Measurements from ENCODE around the gene RNF220. TPM values are rescaled to one million over a fixed set of nuclear protein-coding genes. Genes with fewer than 3 reads are reported as not detected.

The RNF220 gene
- total RNA-seq, 2 experiments from 2014 or later = 73.7 to 74.3 TPM

DNA sequence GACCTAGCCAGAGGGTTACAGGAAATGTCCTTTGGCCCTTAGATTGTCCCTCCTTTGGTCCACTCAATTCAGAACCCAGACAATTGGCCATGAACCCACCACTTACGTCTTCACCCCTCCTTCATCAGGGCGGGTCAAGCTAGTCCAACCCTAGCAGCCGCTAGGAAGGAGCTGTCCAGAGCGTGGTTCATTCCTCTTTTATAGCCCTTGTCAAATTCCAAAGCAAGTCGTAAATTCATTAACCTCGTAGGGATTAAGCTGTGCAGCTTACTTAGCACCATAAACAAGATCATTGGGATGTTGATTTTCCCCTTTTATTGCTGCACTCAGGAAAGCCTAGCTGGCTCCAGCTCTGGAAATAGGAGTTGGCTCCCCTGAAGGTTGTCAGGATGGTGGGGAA is 179.1 kb downstream of the RNF220 start:
- ChIA-PET CTCF (interaction anchor here (1.0 to 1.7 kb wide), 3 partner anchors 10 to 206 kb away, joined by 3 to 9 read pairs (median 8); no protein-coding TSS in a partner anchor), POLR2A (no interaction called here)
- Mint-ChIP-seq H3K27ac (no peak overlapping the region), H3K27me3 (peaks cover 6% of the 10 kb centered on the region), H3K36me3 (no peaks in the 10 kb centered on the region), H3K4me1 (ENCODE audit: low read depth) (no peaks in the 10 kb centered on the region), H3K4me3 (no peak overlapping the region), H3K9me3 (no peaks in the 10 kb centered on the region)
- intact Hi-C loops (cut with micrococcal nuclease) = no loop called here
- no peak for DNase-seq

DNA sequence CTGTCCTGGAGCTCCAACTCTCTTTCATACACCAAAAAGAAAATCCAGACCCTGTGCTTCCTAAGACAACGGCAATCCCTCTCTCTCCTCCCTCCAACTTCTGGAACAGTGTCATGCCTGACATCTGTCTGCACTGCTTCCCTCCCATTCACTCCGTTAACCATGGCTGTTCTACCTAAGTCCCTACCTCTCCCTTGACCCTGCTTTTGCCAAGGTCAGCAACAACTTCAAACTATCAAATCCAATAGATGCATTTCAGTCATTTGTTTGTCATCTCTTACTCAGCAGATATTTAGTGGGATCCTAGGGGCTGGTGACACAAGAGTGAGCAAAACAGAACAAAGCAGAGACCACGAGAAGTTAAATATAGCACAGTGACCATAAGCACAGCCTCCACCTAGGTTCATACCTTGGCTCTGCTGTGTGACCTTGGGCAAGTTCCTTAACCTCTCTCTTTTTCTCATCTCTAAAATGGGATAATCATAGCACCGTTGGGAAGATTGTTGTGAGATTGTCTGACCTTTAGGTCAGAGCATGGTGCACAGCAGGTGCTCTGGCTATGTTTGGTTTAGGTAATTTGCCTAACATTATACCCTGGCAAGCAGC is 180.4 kb downstream of the RNF220 start:
- CTCF ChIA-PET = interaction anchor here (0.6 to 1.7 kb wide), 2 partner anchors 14 to 15 kb away, joined by 3 to 9 read pairs; no protein-coding TSS in a partner anchor
- no peaks in the 10 kb centered on the region for H3K9me3 Mint-ChIP-seq
- no peak overlapping the region for H3K4me3 Mint-ChIP-seq
- POLR2A ChIA-PET = no interaction called here
- no peaks in the 10 kb centered on the region for H3K36me3 Mint-ChIP-seq
- intact Hi-C loops (cut with micrococcal nuclease) = no loop called here
- H3K27ac Mint-ChIP-seq = no peak overlapping the region
- H3K4me1 Mint-ChIP-seq (ENCODE audit: low read depth) = no peaks in the 10 kb centered on the region
- DNase-seq = no peak
- H3K27me3 Mint-ChIP-seq = peaks cover 6% of the 10 kb centered on the region

DNA sequence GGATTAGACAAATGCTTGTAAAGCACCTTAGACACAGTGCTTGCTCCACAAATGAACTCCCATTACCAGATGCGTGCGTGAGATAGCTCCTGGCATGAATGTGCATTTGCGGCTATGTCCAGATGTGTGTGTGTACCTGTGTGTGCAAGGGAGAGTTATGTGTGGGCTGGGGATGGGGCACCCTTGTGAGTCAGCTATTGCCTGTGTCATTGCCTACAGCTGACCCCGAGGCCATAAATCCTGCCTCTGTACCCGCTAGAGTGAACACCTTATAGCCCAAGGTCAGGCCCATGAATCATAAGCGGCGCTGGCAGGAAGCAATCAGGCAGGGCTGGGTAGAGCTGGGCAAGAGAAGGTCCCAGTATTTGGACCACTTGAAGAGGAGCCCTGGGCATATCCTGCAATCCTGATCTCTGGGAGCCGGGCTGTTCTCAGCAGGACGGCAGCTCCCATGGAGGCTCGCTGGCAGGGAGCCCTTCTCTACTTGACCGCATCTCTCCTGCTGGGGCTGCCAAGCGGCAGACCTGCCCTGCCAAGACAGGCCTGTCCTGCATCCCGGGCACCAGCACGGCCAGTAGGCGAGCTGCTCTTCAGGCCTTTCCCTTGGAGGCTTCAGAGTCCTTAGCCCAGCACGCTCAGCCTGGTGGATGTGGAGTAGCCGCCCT is 182.9 kb downstream of the RNF220 start:
- no peaks in the 10 kb centered on the region for H3K36me3 Mint-ChIP-seq
- H3K27ac Mint-ChIP-seq = no peak overlapping the region
- H3K4me3 Mint-ChIP-seq = no peak overlapping the region
- H3K9me3 Mint-ChIP-seq = no peaks in the 10 kb centered on the region
- no peaks in the 10 kb centered on the region for H3K4me1 Mint-ChIP-seq (ENCODE audit: low read depth)
- intact Hi-C loops (cut with micrococcal nuclease) = no loop called here
- DNase-seq = no peak
- H3K27me3 Mint-ChIP-seq = peaks cover 6% of the 10 kb centered on the region
- ChIA-PET POLR2A (no interaction called here), CTCF (interaction anchor here (0.9 kb wide), 1 partner anchor 16 kb away, joined by 3 read pairs; no protein-coding TSS in a partner anchor)

DNA sequence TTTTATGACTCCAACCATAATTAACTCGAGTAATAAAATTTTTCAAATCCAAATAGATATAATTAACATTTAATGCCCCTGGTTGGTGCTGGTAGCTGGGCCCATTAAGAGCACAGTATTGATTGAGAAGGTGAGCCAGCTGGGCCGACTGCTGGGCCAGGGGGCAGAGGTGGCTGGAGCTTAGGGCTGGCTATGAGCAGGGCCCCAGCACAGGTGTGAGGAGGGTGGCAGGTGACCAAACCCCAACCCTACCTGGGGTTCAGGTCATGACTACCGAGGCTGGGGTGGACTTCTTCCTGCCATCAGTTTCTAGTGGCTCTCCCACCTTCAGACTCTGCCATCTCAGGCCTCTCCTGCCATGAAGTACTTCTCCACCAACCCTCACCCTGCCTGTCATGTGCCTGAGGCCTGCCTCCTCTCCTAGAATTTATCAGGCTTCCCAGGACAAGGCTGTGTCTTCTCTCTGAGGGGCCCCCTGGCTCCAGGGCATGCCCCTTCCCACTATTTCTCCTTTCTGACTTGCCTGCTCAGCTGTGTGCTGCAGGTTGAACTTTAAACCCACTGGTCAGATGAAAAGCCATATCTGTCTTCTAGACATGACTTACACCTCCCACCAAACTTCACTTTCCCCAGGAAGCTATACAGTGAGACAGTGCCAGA is 183.6 kb downstream of the RNF220 start:
- Mint-ChIP-seq H3K27me3 (peaks cover 6% of the 10 kb centered on the region), H3K27ac (no peak overlapping the region), H3K4me3 (no peak overlapping the region), H3K9me3 (no peaks in the 10 kb centered on the region), H3K36me3 (no peaks in the 10 kb centered on the region), H3K4me1 (ENCODE audit: low read depth) (no peaks in the 10 kb centered on the region)
- intact Hi-C loops (cut with micrococcal nuclease) = no loop called here
- DNase-seq = no peak
- POLR2A ChIA-PET = no interaction called here
- CTCF ChIA-PET = interaction anchor here (1.4 kb wide), 1 partner anchor 211 kb away, joined by 4 read pairs; no protein-coding TSS in a partner anchor

DNA sequence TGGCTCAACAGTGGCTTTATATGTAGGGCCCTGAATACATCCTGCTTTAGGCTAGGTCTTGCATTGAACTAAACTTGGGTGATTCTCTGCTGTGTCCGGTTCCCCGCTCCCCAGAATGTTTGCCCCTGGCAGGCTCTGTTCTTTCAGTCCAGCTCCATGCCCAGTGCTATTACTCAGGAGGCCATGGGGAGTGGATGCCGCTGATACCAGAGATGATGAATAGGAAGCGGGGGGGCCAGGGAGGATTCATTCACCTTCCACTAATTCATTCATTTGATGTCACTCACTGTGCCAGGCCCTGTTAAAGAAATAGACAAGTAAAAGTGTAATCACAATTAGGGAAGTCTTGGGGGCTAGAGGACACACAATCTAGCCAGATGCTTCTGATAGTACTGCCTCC is 185.4 kb downstream of the RNF220 start:
- ChIA-PET CTCF (interaction anchor here (1.0 to 1.3 kb wide), 4 partner anchors 13 to 372 kb away, joined by 3 to 7 read pairs (median 3); no protein-coding TSS in a partner anchor), POLR2A (no interaction called here)
- DNase-seq = no peak
- Mint-ChIP-seq H3K4me1 (ENCODE audit: low read depth) (no peaks in the 10 kb centered on the region), H3K36me3 (no peaks in the 10 kb centered on the region), H3K27ac (no peak overlapping the region), H3K9me3 (no peaks in the 10 kb centered on the region), H3K4me3 (no peak overlapping the region), H3K27me3 (peaks cover 6% of the 10 kb centered on the region)
- intact Hi-C loops (cut with micrococcal nuclease) = no loop called here

DNA sequence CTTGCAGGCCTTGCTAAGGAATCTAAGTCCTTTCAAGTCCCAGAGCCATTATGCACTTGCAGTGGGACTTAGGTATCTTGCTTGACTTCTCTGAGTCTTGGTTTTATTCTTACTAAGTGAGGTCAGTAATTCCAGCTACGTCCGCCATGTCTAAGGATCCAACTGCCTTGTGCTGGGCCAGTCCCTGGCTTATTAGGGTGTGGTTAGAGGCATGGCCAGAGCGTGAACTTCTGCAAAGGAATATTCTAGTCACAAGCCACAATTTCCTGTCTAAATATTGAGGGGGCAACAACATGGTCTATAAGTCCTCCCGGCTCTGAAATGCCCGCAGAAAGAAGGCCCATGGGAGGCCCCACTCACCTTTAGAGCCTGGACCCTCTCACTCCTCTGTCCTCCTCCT is 186.3 kb downstream of the RNF220 start:
- ChIA-PET POLR2A (no interaction called here), CTCF (interaction anchor here (6.3 kb wide), 1 partner anchor 213 kb away, joined by 104 read pairs; no protein-coding TSS in a partner anchor)
- Mint-ChIP-seq H3K4me3 (no peak overlapping the region), H3K27me3 (peaks cover 8% of the 10 kb centered on the region), H3K4me1 (ENCODE audit: low read depth) (no peaks in the 10 kb centered on the region), H3K27ac (no peak overlapping the region), H3K9me3 (no peaks in the 10 kb centered on the region), H3K36me3 (no peaks in the 10 kb centered on the region)
- no peak for DNase-seq
- intact Hi-C loops (cut with micrococcal nuclease) = no loop called here

DNA sequence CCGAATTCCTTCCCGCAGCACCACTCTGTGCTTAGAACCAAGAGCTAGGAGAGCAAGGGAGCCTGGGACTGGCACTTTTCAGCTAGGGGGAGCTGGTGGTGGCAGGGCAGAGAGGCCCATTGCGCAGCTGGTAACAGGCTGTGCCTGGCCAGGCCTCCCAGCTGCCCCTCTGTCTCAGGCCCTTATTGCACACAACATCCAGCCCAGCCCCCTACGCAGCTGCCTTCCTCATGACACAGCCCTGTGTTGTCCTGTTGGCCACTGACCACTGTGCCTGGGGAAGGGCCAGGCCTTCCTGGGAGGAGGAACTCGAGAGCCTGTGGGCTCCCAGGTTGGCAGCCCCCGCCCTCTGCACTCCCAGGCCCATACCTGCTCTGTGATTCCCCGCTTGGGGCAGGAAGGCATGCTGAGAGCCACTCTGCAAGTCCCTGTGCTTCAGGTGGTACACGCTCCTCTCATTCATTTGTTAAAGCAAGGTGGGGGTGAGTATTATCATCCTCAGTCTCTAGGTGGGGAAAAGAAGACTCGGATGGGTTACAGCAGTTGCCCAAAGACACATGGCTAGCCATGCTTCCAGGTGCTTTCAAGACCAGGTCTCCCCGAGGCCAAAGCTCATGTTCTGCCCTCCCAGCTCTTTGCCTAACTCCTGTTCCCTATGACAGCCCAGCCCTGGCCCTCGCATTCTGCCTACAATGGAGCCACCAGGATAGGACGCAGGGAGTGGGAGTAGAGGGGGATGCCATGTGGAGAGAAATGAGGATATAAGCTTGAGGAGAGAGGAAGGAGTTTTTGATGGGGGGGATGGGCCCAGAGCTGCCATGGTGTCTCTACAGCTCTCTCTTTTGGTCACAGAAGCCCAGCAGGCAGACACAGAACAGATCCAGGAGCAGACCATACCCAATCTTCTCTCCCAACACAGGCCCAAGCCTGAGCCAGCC is 187.4 kb downstream of the RNF220 start:
- POLR2A ChIA-PET = no interaction called here

DNA sequence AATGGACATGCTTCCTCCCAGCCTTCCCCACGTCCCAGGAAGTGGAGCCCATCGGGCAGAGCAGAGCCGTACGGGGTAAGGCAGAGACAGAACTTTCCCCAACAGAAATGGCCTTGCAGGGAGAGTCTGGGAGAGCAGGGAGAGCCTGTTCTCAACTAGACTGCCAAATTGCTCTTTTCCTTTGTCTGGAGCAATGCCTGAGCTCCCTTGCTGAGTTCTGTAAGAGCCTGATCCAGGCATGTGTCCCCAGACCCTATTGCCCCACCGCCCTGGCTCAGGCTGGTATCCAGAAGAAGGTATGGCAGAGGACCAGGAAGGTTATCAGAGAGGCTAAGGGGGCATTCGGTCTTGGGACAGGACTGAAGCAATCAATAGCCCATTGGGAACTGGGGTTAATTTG is 189.3 kb downstream of the RNF220 start:
- no peak for DNase-seq
- Mint-ChIP-seq H3K9me3 (no peaks in the 10 kb centered on the region), H3K4me3 (no peak overlapping the region), H3K27me3 (peaks cover 5% of the 10 kb centered on the region), H3K27ac (no peak overlapping the region), H3K4me1 (ENCODE audit: low read depth) (no peaks in the 10 kb centered on the region), H3K36me3 (no peaks in the 10 kb centered on the region)
- ChIA-PET CTCF (interaction anchor here (0.6 to 6.3 kb wide), 26 partner anchors 10 to 546 kb away, joined by 3 to 104 read pairs (median 4); no protein-coding TSS in a partner anchor), POLR2A (no interaction called here)
- intact Hi-C loops (cut with micrococcal nuclease) = no loop called here

More for the DNA sequence above, 187.4 kb downstream of the RNF220 start:
- Mint-ChIP-seq H3K36me3 (no peaks in the 10 kb centered on the region), H3K27me3 (peaks cover 8% of the 10 kb centered on the region), H3K4me1 (ENCODE audit: low read depth) (no peaks in the 10 kb centered on the region), H3K4me3 (no peak overlapping the region), H3K9me3 (no peaks in the 10 kb centered on the region), H3K27ac (no peak overlapping the region)
- CTCF ChIA-PET = interaction anchor here (0.7 to 6.3 kb wide), 5 partner anchors 16 to 214 kb away, joined by 3 to 104 read pairs (median 3); no protein-coding TSS in a partner anchor
- intact Hi-C loops (cut with micrococcal nuclease) = no loop called here
- no peak for DNase-seq

DNA sequence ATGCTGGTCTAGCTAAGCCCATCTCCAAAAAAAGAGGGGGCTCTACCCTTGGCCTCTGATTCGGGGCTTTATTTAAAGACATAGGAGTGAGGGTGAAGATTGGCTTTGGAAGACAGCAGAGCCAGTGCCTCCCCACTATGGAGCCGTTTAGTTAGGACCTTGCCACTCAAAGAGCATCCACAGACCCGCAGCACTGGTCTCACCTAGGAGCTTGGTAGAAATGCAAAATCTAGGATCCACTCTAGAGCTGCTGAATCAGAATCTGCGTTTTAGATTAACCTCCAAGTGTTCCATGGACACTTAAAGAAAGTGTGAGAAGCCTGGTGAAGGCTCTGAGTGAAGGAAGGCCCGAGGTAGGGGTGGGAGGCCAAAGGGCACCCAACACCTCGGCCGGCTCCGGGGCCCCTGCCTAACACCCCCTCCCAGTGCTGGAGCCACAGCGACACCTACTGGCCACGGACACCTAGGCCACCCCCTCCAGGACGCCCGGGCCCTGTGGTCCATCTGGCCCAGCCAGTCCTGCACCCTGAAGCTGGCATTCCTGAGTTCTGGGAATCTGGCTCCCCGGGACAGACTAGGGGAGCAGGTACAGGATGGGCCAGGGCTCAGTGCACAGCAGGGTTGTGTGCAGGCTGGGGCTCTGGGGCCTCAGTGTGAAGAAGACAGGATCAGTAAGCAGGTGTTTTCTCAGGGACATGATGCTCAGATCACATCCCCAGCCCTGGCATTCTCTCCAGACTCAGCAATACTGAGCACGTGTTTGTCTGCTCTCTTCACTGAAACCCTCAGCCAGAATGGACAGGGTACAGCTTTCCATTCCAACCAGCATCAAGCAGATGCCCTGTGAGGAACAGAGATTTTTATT is 190.0 kb downstream of the RNF220 start:
- ChIA-PET CTCF (interaction anchor here (0.6 to 6.3 kb wide), 29 partner anchors 9 to 546 kb away, joined by 3 to 104 read pairs (median 4); no protein-coding TSS in a partner anchor), POLR2A (no interaction called here)
- Mint-ChIP-seq H3K4me3 (no peak overlapping the region), H3K36me3 (no peaks in the 10 kb centered on the region), H3K27ac (no peak overlapping the region), H3K27me3 (peaks cover 5% of the 10 kb centered on the region), H3K9me3 (no peaks in the 10 kb centered on the region), H3K4me1 (ENCODE audit: low read depth) (no peaks in the 10 kb centered on the region)
- DNase-seq = peak; percentile 87
- intact Hi-C loops (cut with micrococcal nuclease) = loop anchor here (1.0 kb wide), 2 partner anchors 217 to 378 kb away; no protein-coding TSS in a partner anchor

DNA sequence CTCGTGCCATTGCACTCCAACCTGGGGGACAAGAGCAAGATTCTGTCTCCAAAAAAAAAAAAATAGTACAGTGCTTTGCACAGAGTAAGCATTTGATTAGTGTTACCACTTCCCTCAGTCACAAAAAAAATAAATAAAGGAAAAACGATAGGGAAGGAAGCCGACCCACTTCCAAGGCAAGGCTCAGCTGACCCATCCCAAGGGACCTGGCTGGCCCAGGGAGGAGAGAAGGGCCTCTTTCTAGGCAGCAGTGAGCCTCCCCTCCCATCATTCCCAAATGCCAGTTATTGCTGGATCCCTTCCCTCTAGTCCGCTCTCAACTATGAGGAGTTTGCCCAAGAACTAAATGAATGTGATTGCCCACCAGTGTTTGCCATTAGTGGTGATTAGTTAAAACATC is 191.5 kb downstream of the RNF220 start:
- H3K9me3 Mint-ChIP-seq = no peaks in the 10 kb centered on the region
- H3K27me3 Mint-ChIP-seq = peaks cover 5% of the 10 kb centered on the region
- no peaks in the 10 kb centered on the region for H3K36me3 Mint-ChIP-seq
- intact Hi-C loops (cut with micrococcal nuclease) = no loop called here
- ChIA-PET POLR2A (no interaction called here), CTCF (interaction anchor here (0.6 to 6.3 kb wide), 6 partner anchors 13 to 378 kb away, joined by 3 to 104 read pairs (median 14); no protein-coding TSS in a partner anchor)
- DNase-seq = no peak
- H3K27ac Mint-ChIP-seq = no peak overlapping the region
- no peaks in the 10 kb centered on the region for H3K4me1 Mint-ChIP-seq (ENCODE audit: low read depth)
- no peak overlapping the region for H3K4me3 Mint-ChIP-seq

DNA sequence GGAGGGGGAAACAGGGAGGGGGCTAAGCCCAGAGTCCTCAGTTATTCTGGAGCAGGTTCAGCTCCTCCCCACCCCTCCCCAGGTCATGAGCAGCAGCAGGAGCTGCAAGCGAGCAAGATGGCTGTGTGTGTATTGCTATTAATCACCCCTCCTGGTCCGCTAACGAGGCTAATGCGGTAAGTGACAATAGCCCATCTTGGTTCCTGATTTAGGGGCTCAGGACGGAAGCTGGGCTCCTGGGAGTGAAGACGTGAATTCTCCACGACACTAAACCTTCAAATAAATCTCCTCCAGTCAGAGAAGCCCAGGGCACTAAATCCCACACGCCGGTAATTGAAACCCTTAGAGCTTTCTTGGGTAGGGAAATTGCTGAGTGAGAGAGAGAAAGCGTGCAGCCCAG is 193.1 kb downstream of the RNF220 start:
- H3K27me3 Mint-ChIP-seq = peaks cover 5% of the 10 kb centered on the region
- ChIA-PET POLR2A (no interaction called here), CTCF (interaction anchor here (1.7 to 3.0 kb wide), 3 partner anchors 25 to 54 kb away, joined by 4 to 11 read pairs (median 4); no protein-coding TSS in a partner anchor)
- intact Hi-C loops (cut with micrococcal nuclease) = no loop called here
- H3K27ac Mint-ChIP-seq = no peak overlapping the region
- H3K4me1 Mint-ChIP-seq (ENCODE audit: low read depth) = no peaks in the 10 kb centered on the region
- DNase-seq = no peak
- H3K9me3 Mint-ChIP-seq = no peaks in the 10 kb centered on the region
- H3K4me3 Mint-ChIP-seq = no peak overlapping the region
- H3K36me3 Mint-ChIP-seq = no peaks in the 10 kb centered on the region
